Endothelial cell of umbilical vein (primary cell): ENCODE results near the gene VPS35L.

Source experiments
- EZH2 ChIP-seq: IDR thresholded peaks from 2 replicates; pipeline ENCODE4 v1.6.1; 2012; ENCODE audit warnings: borderline replicate concordance, low read depth, mild to moderate bottlenecking, moderate library complexity, low read length, inconsistent platforms; ENCODE audit not compliant: severe bottlenecking
- FOS ChIP-seq: IDR thresholded peaks from 2 replicates; pipeline ENCODE4 v1.6.1; 2011; ENCODE audit warnings: mild to moderate bottlenecking, low read length, moderate library complexity, borderline replicate concordance; ENCODE audit not compliant: insufficient read depth
- MYC ChIP-seq: IDR thresholded peaks from one replicate; pipeline ENCODE4 v1.6.1; 2011; ENCODE audit warnings: mild to moderate bottlenecking, low read depth, low read length
- POLR2A ChIP-seq: IDR thresholded peaks from 2 replicates; pipeline ENCODE4 v1.6.1; 2012; ENCODE audit warnings: low read depth, mild to moderate bottlenecking, control low read depth, low read length
- POLR2AphosphoS5 ChIP-seq: IDR thresholded peaks from 2 replicates; pipeline ENCODE4 v1.6.1; 2012; ENCODE audit warnings: low read depth, mild to moderate bottlenecking, control low read depth, low read length, moderate library complexity; ENCODE audit not compliant: insufficient read depth
- TF ChIP-seq, protein P1 (sequence below), 2 donors: IDR thresholded peaks; 1 replicate in 1 of 2; 2 replicates in 1 of 2; pipeline ENCODE4 v1.5.1; 2011; ENCODE audit warnings: low read length in 2 of 2, mild to moderate bottlenecking in 2 of 2, moderate library complexity in 2 of 2, control low read depth in 1 of 2, inconsistent platforms in 1 of 2, low read depth in 1 of 2; ENCODE audit not compliant: insufficient read depth in 1 of 2; ENCODE audit errors: extremely low read depth in 1 of 2
- TF ChIP-seq, protein P2 (sequence below): IDR thresholded peaks from 2 replicates; pipeline ENCODE4 v1.6.1; 2011; ENCODE audit not compliant: insufficient read depth, insufficient read length

DNA sequence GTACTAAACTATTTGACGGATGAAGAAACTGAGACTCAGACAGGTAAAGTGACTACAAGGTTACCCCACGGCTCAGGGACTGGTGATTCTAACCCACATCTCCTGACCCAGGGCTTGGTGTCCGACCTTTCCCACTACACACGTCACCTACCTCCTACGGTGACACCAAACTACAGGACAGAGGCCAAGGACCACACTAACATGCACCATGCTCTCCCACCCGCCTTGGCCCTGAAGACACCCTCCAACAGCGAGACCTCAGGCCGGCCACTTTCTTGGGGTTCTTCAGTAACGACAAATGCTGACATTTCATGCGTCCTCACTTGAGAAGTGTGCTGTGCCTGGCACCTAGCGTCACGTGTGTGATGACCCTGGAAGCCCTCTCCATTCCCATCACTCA is 156.1 kb downstream of the VPS35L start:
- TF ChIP-seq FOS = no peak
- TF ChIP-seq, protein P1, sequence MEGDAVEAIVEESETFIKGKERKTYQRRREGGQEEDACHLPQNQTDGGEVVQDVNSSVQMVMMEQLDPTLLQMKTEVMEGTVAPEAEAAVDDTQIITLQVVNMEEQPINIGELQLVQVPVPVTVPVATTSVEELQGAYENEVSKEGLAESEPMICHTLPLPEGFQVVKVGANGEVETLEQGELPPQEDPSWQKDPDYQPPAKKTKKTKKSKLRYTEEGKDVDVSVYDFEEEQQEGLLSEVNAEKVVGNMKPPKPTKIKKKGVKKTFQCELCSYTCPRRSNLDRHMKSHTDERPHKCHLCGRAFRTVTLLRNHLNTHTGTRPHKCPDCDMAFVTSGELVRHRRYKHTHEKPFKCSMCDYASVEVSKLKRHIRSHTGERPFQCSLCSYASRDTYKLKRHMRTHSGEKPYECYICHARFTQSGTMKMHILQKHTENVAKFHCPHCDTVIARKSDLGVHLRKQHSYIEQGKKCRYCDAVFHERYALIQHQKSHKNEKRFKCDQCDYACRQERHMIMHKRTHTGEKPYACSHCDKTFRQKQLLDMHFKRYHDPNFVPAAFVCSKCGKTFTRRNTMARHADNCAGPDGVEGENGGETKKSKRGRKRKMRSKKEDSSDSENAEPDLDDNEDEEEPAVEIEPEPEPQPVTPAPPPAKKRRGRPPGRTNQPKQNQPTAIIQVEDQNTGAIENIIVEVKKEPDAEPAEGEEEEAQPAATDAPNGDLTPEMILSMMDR (IDR thresholded peaks at IDR 0.05; ENCODE audit: extremely low read depth in 1 of 2, insufficient read depth in 1 of 2, low read depth in 1 of 2, low read length in 2 of 2) = no peak
- no peak for TF ChIP-seq EZH2
- no peak for TF ChIP-seq POLR2A
- no peak for TF ChIP-seq MYC
- TF ChIP-seq, protein P2, sequence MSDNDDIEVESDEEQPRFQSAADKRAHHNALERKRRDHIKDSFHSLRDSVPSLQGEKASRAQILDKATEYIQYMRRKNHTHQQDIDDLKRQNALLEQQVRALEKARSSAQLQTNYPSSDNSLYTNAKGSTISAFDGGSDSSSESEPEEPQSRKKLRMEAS = no peak
- no peak for TF ChIP-seq POLR2AphosphoS5
